ENCODE results near the gene CYP2C19. TPM values are rescaled to one million over a fixed set of nuclear protein-coding genes. Genes with fewer than 3 reads are reported as not detected.

CYP2C19 gene
- total RNA-seq, 2 donors from 2014 or later = 0.19 to 0.42 TPM

DNA sequence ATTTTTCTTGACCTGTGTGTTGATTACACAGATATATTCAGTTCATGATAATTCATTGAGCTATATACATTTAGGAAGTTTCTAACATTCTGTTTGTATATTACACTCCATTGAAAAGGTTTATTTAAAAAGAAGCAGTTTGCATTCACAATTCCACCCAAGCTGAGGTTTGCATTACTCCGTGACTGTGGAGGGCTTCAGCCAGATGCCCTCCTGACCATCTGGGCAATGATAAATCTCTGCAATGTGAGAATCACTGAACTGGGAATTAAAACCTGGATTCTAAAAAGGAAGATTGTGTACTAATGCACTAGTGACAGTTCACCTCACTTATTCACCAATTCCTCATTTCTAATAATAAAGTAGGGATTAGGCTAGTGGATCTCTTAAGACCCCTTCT, 139.6 kb downstream of the CYP2C19 start:
- no peaks in the 10 kb centered on the region for H3K36me3 Mint-ChIP-seq (ENCODE audit: insufficient read depth in 2 of 2)
- no peak overlapping the region for H3K27ac Mint-ChIP-seq
- no peaks in the 10 kb centered on the region for H3K4me1 Mint-ChIP-seq (ENCODE audit: low read depth)
- no peaks in the 10 kb centered on the region for H3K27me3 Mint-ChIP-seq (ENCODE audit: low read depth)
- no peak overlapping the region for H3K4me3 Mint-ChIP-seq
- DNase-seq (no peak), ATAC-seq (replicated peaks in 1 of 2) (no peak)
- H3K9me3 Mint-ChIP-seq = peaks cover 0 to 5% of the 10 kb centered on the region in 2 donors

DNA sequence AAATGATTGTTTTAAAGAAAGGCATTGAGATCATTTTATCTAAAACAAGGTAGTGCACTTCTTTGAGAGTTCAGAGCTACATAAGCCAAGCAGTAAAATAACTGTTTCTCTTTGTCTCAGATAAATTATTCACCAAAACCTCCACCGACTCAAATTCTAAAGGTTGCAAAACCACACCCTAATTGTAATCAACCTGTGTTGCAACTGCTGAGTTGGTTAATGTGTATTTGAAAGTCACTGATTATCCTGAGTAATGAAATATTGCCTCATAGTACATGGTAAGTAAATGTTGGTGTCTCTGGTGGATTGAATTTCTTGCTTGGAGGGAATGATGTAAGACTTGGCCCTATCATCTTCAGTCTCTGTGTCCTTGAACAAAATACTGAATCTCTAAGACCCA, 140.1 kb downstream of the CYP2C19 start:
- DNase-seq = no peak
- H3K27ac Mint-ChIP-seq = no peak overlapping the region
- H3K9me3 Mint-ChIP-seq = peaks cover 0 to 5% of the 10 kb centered on the region in 2 donors
- no peaks in the 10 kb centered on the region for H3K4me1 Mint-ChIP-seq (ENCODE audit: low read depth)
- H3K36me3 Mint-ChIP-seq (ENCODE audit: insufficient read depth in 2 of 2) = no peaks in the 10 kb centered on the region
- no peak overlapping the region for H3K4me3 Mint-ChIP-seq
- H3K27me3 Mint-ChIP-seq (ENCODE audit: low read depth) = no peaks in the 10 kb centered on the region
- no peak for ATAC-seq (replicated peaks in 1 of 2)

Other genes with a start within 250 kb of the CYP2C19 start
- 100 to 1,000 TPM; 120 to 149 TPM for gene HELLS, start 216.9 kb upstream of the CYP2C19 start, total RNA-seq
- 1 to 10 TPM; 3.0 to 3.1 TPM for gene CYP2C18, start 79.0 kb upstream of the CYP2C19 start, total RNA-seq
- not detected for gene CYP2C9, start 176.0 kb downstream of the CYP2C19 start, total RNA-seq

All from activated T-cell treated with anti-CD3 and anti-CD28 coated beads, Interleukin-2, amount 50 U/mL, for 72 hours (primary cell).